T-helper 17 cell (primary cell): ENCODE results near the gene TRAPPC6A. TPM values are rescaled to one million over a fixed set of nuclear protein-coding genes. Genes with fewer than 3 reads are reported as not detected.
A peak's percentile ranks its signal among the peaks of the same experiment; 100 is the strongest.

ENCODE experiments used
- ATAC-seq: fragments of 150-1000 bp; cut with Tn5 transposase; 2 replicates; pipeline ENCODE4 v1.10.0; 2021; ENCODE audit warnings: mild to moderate bottlenecking, moderate library complexity
- DNase-seq, 3 donors: peaks; one replicate each; pipeline versions ENCODE4 v3.0.0 to v3.0.0-alpha.2; 2020 to 2021
- H3K9me3 ChIP-seq: one replicate; pipeline ENCODE4 v1.7.0; 2013; ENCODE audit warnings: low read length, mild to moderate bottlenecking; ENCODE audit not compliant: control insufficient read depth, poor library complexity, severe bottlenecking
- H3K27ac Mint-ChIP-seq: one replicate; pipeline ENCODE4 v1.8.0; 2022; ENCODE audit warnings: mild to moderate bottlenecking, moderate library complexity, mixed read lengths
- H3K27me3 Mint-ChIP-seq: one replicate; pipeline ENCODE4 v1.8.0; 2022; ENCODE audit warnings: mixed read lengths
- H3K36me3 Mint-ChIP-seq: one replicate; pipeline ENCODE4 v1.8.0; 2022; ENCODE audit warnings: low read depth, mixed read lengths
- H3K4me1 Mint-ChIP-seq: one replicate; pipeline ENCODE4 v1.8.0; 2022; ENCODE audit warnings: mild to moderate bottlenecking, mixed read lengths
- H3K4me3 Mint-ChIP-seq: one replicate; pipeline ENCODE4 v1.8.0; 2022; ENCODE audit warnings: mild to moderate bottlenecking, moderate library complexity, mixed read lengths
- total RNA-seq, 4 donors: library from RNA in 2 of 4; stranded (reverse) in 2 of 4; gene quantifications; one replicate each; pipeline ENCODE4 v1.2.3 and lab custom pipeline; 2022 to 2026

TRAPPC6A gene
- total RNA-seq (10 to 100 TPM; 47.5 to 61.2 TPM), total RNA-seq (lab: John Stamatoyannopoulos, UW) (20.4 to 22.9 reads per million in 2 donors)

- H3K9me3 ChIP-seq, result no peaks in the 10 kb centered on the region
- H3K4me1 Mint-ChIP-seq, result peaks cover 23% of the 10 kb centered on the region
- peak within 1 kb of the TSS; percentile 83 for H3K27ac Mint-ChIP-seq
- no peak for ATAC-seq
- no peaks in the 10 kb centered on the region for H3K27me3 Mint-ChIP-seq
- peaks cover 7% of the 10 kb centered on the region for H3K36me3 Mint-ChIP-seq
- H3K4me3 Mint-ChIP-seq, result peak within 1 kb of the TSS; percentile 98
- no peak for DNase-seq
Observed at GRCh38 chr19:45177817-45178261, at the start of gene TRAPPC6A. Gene TRAPPC6A (minus strand): TSS chr19:45178237. CDS start chr19:45178218, 19 bp downstream.

GRCh38 chr19:45224645-45225044, 46.6 kb upstream of the TRAPPC6A start:
- Mint-ChIP-seq H3K4me3 (no peak overlapping the region), H3K27me3 (peaks cover 43% of the 10 kb centered on the region), H3K27ac (no peak overlapping the region), H3K36me3 (peaks cover 3% of the 10 kb centered on the region), H3K4me1 (peaks cover 3% of the 10 kb centered on the region)
- DNase-seq (no peak), ATAC-seq (no peak)
- H3K9me3 ChIP-seq, result no peaks in the 10 kb centered on the region

- DNase-seq (no peak), ATAC-seq (no peak)
- Mint-ChIP-seq H3K36me3 (peaks cover 3% of the 10 kb centered on the region), H3K27me3 (peaks cover 45% of the 10 kb centered on the region), H3K4me1 (peaks cover 3% of the 10 kb centered on the region), H3K27ac (no peak overlapping the region), H3K4me3 (no peak overlapping the region)
- H3K9me3 ChIP-seq, result no peaks in the 10 kb centered on the region
Observed at GRCh38 chr19:45223879-45224278, 45.8 kb upstream of the TRAPPC6A start.

DNA sequence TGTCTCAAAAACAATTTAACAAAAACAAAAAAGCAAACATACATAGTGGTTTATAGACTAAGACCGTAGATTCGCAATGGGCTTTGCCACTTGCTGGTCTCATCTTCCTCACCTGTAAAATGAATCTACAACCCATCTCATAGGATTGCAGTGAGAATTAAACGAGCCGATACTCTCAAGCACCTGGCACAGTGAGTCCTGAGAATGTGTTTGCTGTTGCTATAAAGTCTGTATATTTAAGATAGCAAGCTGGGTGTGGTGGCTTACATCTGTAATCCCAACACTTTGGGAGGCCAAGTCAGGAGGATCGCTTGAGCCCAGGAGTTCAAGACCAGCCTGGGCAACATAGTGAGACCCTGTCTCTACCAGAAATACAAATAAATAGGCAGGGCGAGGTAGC, 44.7 kb upstream of the TRAPPC6A start:
- no peak for DNase-seq
- no peak overlapping the region for H3K27ac Mint-ChIP-seq

DNA sequence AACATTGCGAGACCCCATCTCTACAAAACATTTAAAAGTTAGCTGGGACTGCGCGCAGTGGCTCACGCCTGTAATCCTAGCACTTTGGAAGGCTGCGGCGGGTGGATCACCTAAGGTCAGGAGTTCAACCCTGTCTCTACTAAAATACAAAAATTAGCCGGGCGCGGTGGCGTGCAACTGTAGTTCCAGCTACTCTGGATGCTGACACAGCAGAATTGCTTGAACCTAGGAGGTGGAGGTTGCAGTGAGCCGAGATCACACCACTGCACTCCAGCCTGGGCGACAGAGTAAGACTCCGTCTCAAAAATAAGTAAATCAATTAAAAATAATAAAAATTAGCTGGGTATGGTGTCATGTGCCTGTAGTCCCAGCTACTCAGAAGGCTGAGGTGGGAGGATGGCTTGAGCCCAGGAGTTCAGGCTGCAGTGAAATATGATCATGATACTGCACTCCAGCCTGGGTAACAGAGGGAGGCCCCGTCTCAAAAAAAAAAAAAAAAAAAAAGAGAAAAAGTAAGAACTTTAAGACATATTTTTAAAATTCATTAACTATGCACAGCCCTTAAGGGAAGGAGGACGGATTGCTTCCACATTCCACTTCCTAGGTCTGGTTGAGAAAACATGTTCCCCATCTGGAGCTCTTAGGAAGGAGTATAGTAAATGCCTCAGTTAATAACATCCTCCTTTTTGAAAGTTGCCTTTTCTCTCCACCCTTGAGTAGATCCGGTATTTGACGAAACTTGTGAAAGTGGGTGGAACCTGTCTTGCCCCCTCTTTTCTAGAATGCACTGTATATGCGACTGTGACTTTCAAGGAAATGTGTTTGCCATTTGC, 41.1 kb upstream of the TRAPPC6A start:
- ATAC-seq, result no peak
- no peak for DNase-seq
- Mint-ChIP-seq H3K4me1 (peaks cover 7% of the 10 kb centered on the region), H3K36me3 (peaks cover 4% of the 10 kb centered on the region), H3K4me3 (no peak overlapping the region), H3K27ac (no peak overlapping the region), H3K27me3 (peaks cover 68% of the 10 kb centered on the region)
- no peaks in the 10 kb centered on the region for H3K9me3 ChIP-seq

More for the DNA sequence above, 44.7 kb upstream of the TRAPPC6A start:
- ATAC-seq, result no peak
- no peaks in the 10 kb centered on the region for H3K9me3 ChIP-seq
- Mint-ChIP-seq H3K4me3 (no peak overlapping the region), H3K36me3 (peaks cover 4% of the 10 kb centered on the region), H3K27me3 (peaks cover 47% of the 10 kb centered on the region), H3K4me1 (peaks cover 3% of the 10 kb centered on the region)

- DNase-seq (no peak), ATAC-seq (no peak)
- Mint-ChIP-seq H3K4me1 (peaks cover 8% of the 10 kb centered on the region), H3K27me3 (peaks cover 66% of the 10 kb centered on the region), H3K27ac (no peak overlapping the region), H3K4me3 (no peak overlapping the region), H3K36me3 (peaks cover 5% of the 10 kb centered on the region)
- H3K9me3 ChIP-seq, result no peaks in the 10 kb centered on the region
Observed at GRCh38 chr19:45218426-45218825, 40.4 kb upstream of the TRAPPC6A start.

- DNase-seq (no peak), ATAC-seq (no peak)
- no peak overlapping the region for H3K4me3 Mint-ChIP-seq
- no peak overlapping the region for H3K27ac Mint-ChIP-seq
- peaks cover 64% of the 10 kb centered on the region for H3K27me3 Mint-ChIP-seq
- peaks cover 6% of the 10 kb centered on the region for H3K36me3 Mint-ChIP-seq
- no peaks in the 10 kb centered on the region for H3K9me3 ChIP-seq
- peaks cover 10% of the 10 kb centered on the region for H3K4me1 Mint-ChIP-seq
Observed at GRCh38 chr19:45217957-45218334, 39.9 kb upstream of the TRAPPC6A start.

DNA sequence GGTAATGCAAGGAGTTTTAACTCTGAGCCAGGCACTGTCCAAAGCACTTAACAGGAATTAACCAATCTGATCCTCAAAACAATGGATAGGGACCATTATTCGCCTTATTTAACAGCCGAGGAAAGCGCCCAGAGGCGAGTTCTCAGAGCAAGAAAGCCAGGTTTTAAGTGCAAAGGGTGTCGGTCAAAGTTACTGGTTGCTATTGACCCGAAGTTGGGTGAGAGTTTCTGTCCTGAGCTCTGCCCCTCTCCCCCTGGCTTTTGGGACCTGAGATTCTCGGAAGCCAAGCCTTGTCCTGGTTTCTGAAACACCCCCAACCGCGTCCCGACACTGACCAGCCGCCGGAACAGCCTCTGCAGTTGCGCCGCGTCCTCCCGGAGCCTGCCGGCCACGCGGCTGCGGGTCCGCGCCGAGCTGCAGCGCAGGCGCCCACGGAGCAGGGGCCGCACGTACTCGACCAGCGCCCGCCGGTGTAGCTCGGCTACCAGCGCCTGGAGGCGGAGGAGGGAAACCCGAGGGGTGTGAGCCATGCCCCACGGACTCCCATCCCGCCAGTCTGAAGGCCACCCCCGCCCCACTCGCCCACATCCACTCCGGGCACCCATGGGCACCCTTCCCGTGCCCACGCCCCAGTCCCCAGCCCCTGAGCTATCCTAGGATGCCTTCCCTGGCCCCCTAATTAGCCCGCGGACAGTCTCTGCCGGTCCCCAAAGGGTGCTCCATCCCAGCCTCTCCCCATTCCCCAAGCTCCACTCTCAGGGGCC, 39.3 kb upstream of the TRAPPC6A start:
- peaks cover 10% of the 10 kb centered on the region for H3K4me1 Mint-ChIP-seq
- H3K27me3 Mint-ChIP-seq, result peaks cover 58% of the 10 kb centered on the region
- DNase-seq (no peak), ATAC-seq (no peak)
- H3K4me3 Mint-ChIP-seq, result no peak overlapping the region
- H3K36me3 Mint-ChIP-seq, result peaks cover 4% of the 10 kb centered on the region
- H3K9me3 ChIP-seq, result no peaks in the 10 kb centered on the region
- no peak overlapping the region for H3K27ac Mint-ChIP-seq

DNA sequence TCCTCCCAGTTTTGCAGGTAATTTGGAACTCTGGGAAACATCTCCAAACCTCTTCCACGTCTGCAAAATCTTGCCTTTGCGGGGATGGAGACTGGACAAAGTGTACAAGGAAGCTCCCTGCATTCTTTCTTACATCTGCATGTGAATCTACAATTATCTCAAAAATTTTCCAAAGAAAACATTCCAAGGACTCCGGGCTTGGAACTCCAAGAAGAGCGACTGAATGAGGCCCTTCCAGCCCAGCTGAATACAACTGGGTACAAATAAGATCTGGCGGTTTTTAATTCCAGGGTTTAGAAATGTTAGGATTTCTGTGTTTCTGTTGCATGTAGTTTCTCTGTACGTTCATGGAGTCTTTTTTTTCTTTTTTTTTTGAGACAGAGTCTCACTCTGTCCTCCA, 38.6 kb upstream of the TRAPPC6A start:
- Mint-ChIP-seq H3K27ac (no peak overlapping the region), H3K36me3 (peaks cover 4% of the 10 kb centered on the region), H3K27me3 (peaks cover 51% of the 10 kb centered on the region), H3K4me1 (peaks cover 10% of the 10 kb centered on the region), H3K4me3 (no peak overlapping the region)
- no peaks in the 10 kb centered on the region for H3K9me3 ChIP-seq
- DNase-seq (no peak), ATAC-seq (no peak)

DNA sequence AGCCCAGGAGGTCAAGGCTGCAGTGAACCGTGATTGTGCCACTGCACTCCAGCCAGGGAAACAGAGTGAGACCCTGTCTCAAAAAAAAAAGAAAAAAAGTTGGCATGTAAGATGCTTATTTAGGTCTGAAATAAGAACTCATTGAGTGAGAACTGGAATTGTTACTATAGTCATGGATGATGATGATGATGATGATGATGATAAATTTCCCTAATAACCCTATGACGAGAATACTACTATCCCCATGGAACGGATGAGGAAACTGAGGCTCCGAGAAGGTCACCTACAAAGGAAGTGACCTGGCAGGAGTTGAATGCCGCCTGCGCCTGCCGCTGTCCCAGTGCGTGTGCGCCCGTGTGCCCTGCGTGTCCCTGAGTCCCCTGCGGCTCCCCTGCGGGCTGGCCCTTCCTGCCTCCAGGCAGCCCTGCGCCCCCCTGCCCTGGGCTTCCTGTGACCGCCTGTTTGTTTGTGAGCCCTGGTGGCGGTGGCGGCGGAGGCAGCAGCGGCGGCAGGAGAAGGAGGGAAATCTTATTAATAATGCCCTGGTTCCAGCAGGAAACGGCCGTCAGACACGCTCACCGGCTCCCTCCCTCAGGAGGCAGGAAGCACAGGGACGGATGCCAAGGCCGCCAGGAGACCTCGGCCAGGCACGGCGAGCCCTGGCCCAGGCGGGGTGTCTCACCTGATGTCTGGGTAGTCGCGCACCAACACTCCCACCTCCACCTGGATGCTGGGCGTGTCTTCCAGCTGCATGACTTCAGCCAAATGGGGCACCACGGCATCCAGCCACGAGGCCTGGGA, 37.6 kb upstream of the TRAPPC6A start:
- Mint-ChIP-seq H3K36me3 (peaks cover 4% of the 10 kb centered on the region), H3K27me3 (peaks cover 43% of the 10 kb centered on the region), H3K4me3 (no peak overlapping the region), H3K27ac (no peak overlapping the region), H3K4me1 (peaks cover 8% of the 10 kb centered on the region)
- H3K9me3 ChIP-seq, result no peaks in the 10 kb centered on the region
- ATAC-seq (no peak), DNase-seq (no peak)

- ATAC-seq, result no peak
- Mint-ChIP-seq H3K27ac (no peak overlapping the region), H3K36me3 (peaks cover 2% of the 10 kb centered on the region), H3K4me1 (peaks cover 7% of the 10 kb centered on the region), H3K4me3 (no peak overlapping the region), H3K27me3 (peaks cover 27% of the 10 kb centered on the region)
- no peaks in the 10 kb centered on the region for H3K9me3 ChIP-seq
- no peak for DNase-seq
Observed at GRCh38 chr19:45213031-45213430, 35.0 kb upstream of the TRAPPC6A start.

GRCh38 chr19:45211751-45212381, 33.8 kb upstream of the TRAPPC6A start:
- DNase-seq (no peak), ATAC-seq (no peak)
- Mint-ChIP-seq H3K4me1 (peaks cover 7% of the 10 kb centered on the region), H3K27ac (no peak overlapping the region), H3K36me3 (peaks cover 2% of the 10 kb centered on the region), H3K4me3 (no peak overlapping the region), H3K27me3 (peaks cover 23% of the 10 kb centered on the region)
- no peaks in the 10 kb centered on the region for H3K9me3 ChIP-seq
